ENCODE data around the gene MRPS27. TPM values are rescaled to one million over a fixed set of nuclear protein-coding genes. Genes with fewer than 3 reads are reported as not detected.

Gene MRPS27
- polyA plus RNA-seq, 4 donors = 47.3 to 74.6 (median 70.2) TPM

- DNase-seq (ENCODE audit: low read depth in 4 of 4, low spot score in 3 of 4) = no peak
Observed at GRCh38 chr5:72266862-72267261, 53.2 kb downstream of the MRPS27 start.

GRCh38 chr5:72265032-72265877, 54.8 kb downstream of the MRPS27 start:
- no peak for DNase-seq (ENCODE audit: low read depth in 4 of 4, low spot score in 3 of 4)

- DNase-seq (ENCODE audit: low read depth in 4 of 4, low spot score in 3 of 4) = no peak
Observed at GRCh38 chr5:72256536-72256935, 63.5 kb downstream of the MRPS27 start.

- no peak for DNase-seq (ENCODE audit: low read depth in 4 of 4, low spot score in 3 of 4)
Observed at GRCh38 chr5:72255670-72256069, 64.4 kb downstream of the MRPS27 start.

- no peak for DNase-seq (ENCODE audit: low read depth in 4 of 4, low spot score in 3 of 4)
Observed at GRCh38 chr5:72255237-72255636, 64.8 kb downstream of the MRPS27 start.

- no peak for DNase-seq (ENCODE audit: low read depth in 4 of 4, low spot score in 3 of 4)
Observed at GRCh38 chr5:72252574-72253155, 67.4 kb downstream of the MRPS27 start.

GRCh38 chr5:72252008-72252407, 68.0 kb downstream of the MRPS27 start:
- DNase-seq (ENCODE audit: low read depth in 4 of 4, low spot score in 3 of 4) = no peak

- DNase-seq (ENCODE audit: low read depth in 4 of 4, low spot score in 3 of 4) = no peak
Observed at GRCh38 chr5:72251386-72251785, 68.7 kb downstream of the MRPS27 start.

GRCh38 chr5:72248410-72248981, 71.5 kb downstream of the MRPS27 start:
- no peak for DNase-seq (ENCODE audit: low read depth in 4 of 4, low spot score in 3 of 4)

- no peak for DNase-seq (ENCODE audit: low read depth in 4 of 4, low spot score in 3 of 4)
Observed at GRCh38 chr5:72246954-72247442, 73.0 kb downstream of the MRPS27 start.

- DNase-seq (ENCODE audit: low read depth in 4 of 4, low spot score in 3 of 4) = no peak
Observed at GRCh38 chr5:72245951-72246532, 74.0 kb downstream of the MRPS27 start.

GRCh38 chr5:72245546-72245945, 74.5 kb downstream of the MRPS27 start:
- no peak for DNase-seq (ENCODE audit: low read depth in 4 of 4, low spot score in 3 of 4)

- DNase-seq (ENCODE audit: low read depth in 4 of 4, low spot score in 3 of 4) = no peak
Observed at GRCh38 chr5:72244862-72245371, 75.1 kb downstream of the MRPS27 start.

GRCh38 chr5:72243706-72244105, 76.3 kb downstream of the MRPS27 start:
- DNase-seq (ENCODE audit: low read depth in 4 of 4, low spot score in 3 of 4) = no peak

GRCh38 chr5:72242796-72243475, 77.1 kb downstream of the MRPS27 start:
- DNase-seq (ENCODE audit: low read depth in 4 of 4, low spot score in 3 of 4) = peak in 1 of 4 donors; percentile 16

- no peak for DNase-seq (ENCODE audit: low read depth in 4 of 4, low spot score in 3 of 4)
Observed at GRCh38 chr5:72241346-72242003, 78.6 kb downstream of the MRPS27 start.

- no peak for DNase-seq (ENCODE audit: low read depth in 4 of 4, low spot score in 3 of 4)
Observed at GRCh38 chr5:72238712-72239445, 81.2 kb downstream of the MRPS27 start.

GRCh38 chr5:72237879-72238278, 82.2 kb downstream of the MRPS27 start:
- DNase-seq (ENCODE audit: low read depth in 4 of 4, low spot score in 3 of 4) = no peak

- no peak for DNase-seq (ENCODE audit: low read depth in 4 of 4, low spot score in 3 of 4)
Observed at GRCh38 chr5:72237415-72237814, 82.6 kb downstream of the MRPS27 start.

Measured in left renal pelvis (tissue), 4 donors.